HepG2 (cell line): Measurements from ENCODE around the gene ATG16L2. TPM values are rescaled to one million over a fixed set of nuclear protein-coding genes. Genes with fewer than 3 reads are reported as not detected.

Experiments
- ATF1 ChIP-seq: IDR thresholded peaks from 2 replicates; pipeline ENCODE4 v1.6.1; 2016; ENCODE audit warnings: mild to moderate bottlenecking, control low read depth
- BHLHE40 ChIP-seq: IDR thresholded peaks from 2 replicates; pipeline ENCODE4 v1.6.1; 2011; ENCODE audit warnings: low read length, improper control_type of control experiment
- CENPT ChIP-seq: sonication (generic); formaldehyde crosslinking; IDR thresholded peaks from 2 replicates; pipeline ENCODE4 v1.8.0; 2022; ENCODE audit warnings: low read depth, mild to moderate bottlenecking, moderate library complexity, missing genetic modification reagents
- HMGXB4 ChIP-seq, 2 experiments: sonication (generic) in 1 of 2; formaldehyde crosslinking in 1 of 2; IDR thresholded peaks; 2 replicates each; pipeline versions ENCODE4 v1.4.0 to v1.6.1; 2018 to 2020; ENCODE audit warnings: missing genetic modification reagents in 2 of 2, borderline replicate concordance in 1 of 2, low read depth in 1 of 2, mild to moderate bottlenecking in 1 of 2, missing biosample characterization in 1 of 2
- MAFF ChIP-seq: IDR thresholded peaks from 2 replicates; pipeline ENCODE4 v1.6.1; 2011; ENCODE audit warnings: low read depth, low read length, improper control_type of control experiment
- NR2F6 ChIP-seq, 2 experiments: IDR thresholded peaks; 2 replicates each; pipeline ENCODE4 v1.6.1; 2016; ENCODE audit warnings: antibody characterized with exemption in 1 of 2, mild to moderate bottlenecking in 1 of 2
- SYNCRIP ChIP-seq: fragments of 200-400 bp; formaldehyde crosslinking; IDR thresholded peaks from 2 replicates; pipeline ENCODE4 v1.6.1; 2018; ENCODE audit warnings: mild to moderate bottlenecking, low read depth, low read length; ENCODE audit not compliant: insufficient read depth
- ZBTB26 ChIP-seq: IDR thresholded peaks from 2 replicates; pipeline ENCODE4 v1.6.1; 2016; ENCODE audit warnings: missing compliant biosample characterization, missing genetic modification reagents, borderline replicate concordance
- ZBTB40 ChIP-seq, 2 experiments: fragments of 450-650 bp in 1 of 2; sonication (generic) in 1 of 2; formaldehyde crosslinking in 1 of 2; IDR thresholded peaks; 2 replicates each; pipeline versions ENCODE4 v1.6.1 to v1.8.0; 2016 to 2022; ENCODE audit warnings: antibody characterized with exemption in 1 of 2, mild to moderate bottlenecking in 1 of 2, missing genetic modification reagents in 1 of 2
- polyA plus RNA-seq, 8 experiments: library from polyadenylated mRNA; depleted of rRNA in 3 of 8; stranded (reverse) in 7 of 8; unstranded in 1 of 8; fragments of >200 nt; fragmentation: Illumina TruSeq in 4 of 8; extraction: Trizol in 4 of 8; gene quantifications; 2 replicates each; pipeline versions ENCODE4 v1.2.1 to v1.2.3, GENCODE V29; 2011 to 2016; ENCODE audit warnings: low read depth in 4 of 8, missing spikeins in 1 of 8, mixed read lengths in 1 of 8; ENCODE audit not compliant: insufficient read depth in 1 of 8
- total RNA-seq, 5 experiments: library from RNA; depleted of rRNA; stranded (reverse); fragments of >200 nt; fragmentation: Illumina TruSeq; extraction: Trizol; gene quantifications; 2 replicates each; pipeline ENCODE4 v1.2.3, GENCODE V29; 2016; ENCODE audit warnings: low read depth in 1 of 5
- TF ChIP-seq, protein P1 (sequence below): sonication (generic); formaldehyde crosslinking; IDR thresholded peaks from 2 replicates; pipeline ENCODE4 v1.5.0; 2020; ENCODE audit warnings: mild to moderate bottlenecking, missing genetic modification reagents

ATG16L2 gene
- total and polyA plus RNA-seq, 2 of the 13 experiments (the other 11 are each of a cell fraction or from before 2014, with no cell fraction given): 6.2 to 14.8 TPM

GRCh38 chr11:72813740-72814285, 398 bp upstream of the ATG16L2 start (continued):
- TF ChIP-seq ZBTB40 (IDR thresholded peaks at IDR 0.05) (no peak), ZBTB40 (CRISPR knock-in tag; IDR thresholded peaks at IDR 0.05) (peak; percentile 79; the same call in 1 of the 2 replicates), ZBTB26 (CRISPR knock-in tag) (no peak), HMGXB4 (CRISPR knock-in tag; IDR thresholded peaks at IDR 0.05; ENCODE audit: borderline replicate concordance in 1 of 2, low read depth in 1 of 2) (peak in 1 of 2 experiments; percentile 48; a peak in 2 of 4 replicates), BHLHE40 (peak; percentile 94), CENPT (no peak), ATF1 (CRISPR knock-in tag) (no peak), SYNCRIP (no peak), NR2F6 (IDR thresholded peaks at IDR 0.05) (no peak), NR2F6 (CRISPR knock-in tag; IDR thresholded peaks at IDR 0.05) (0 out of 2 replicates have a peak, but pooled peaks have one; percentile 18), MAFF (no peak)
- TF ChIP-seq, protein P1, sequence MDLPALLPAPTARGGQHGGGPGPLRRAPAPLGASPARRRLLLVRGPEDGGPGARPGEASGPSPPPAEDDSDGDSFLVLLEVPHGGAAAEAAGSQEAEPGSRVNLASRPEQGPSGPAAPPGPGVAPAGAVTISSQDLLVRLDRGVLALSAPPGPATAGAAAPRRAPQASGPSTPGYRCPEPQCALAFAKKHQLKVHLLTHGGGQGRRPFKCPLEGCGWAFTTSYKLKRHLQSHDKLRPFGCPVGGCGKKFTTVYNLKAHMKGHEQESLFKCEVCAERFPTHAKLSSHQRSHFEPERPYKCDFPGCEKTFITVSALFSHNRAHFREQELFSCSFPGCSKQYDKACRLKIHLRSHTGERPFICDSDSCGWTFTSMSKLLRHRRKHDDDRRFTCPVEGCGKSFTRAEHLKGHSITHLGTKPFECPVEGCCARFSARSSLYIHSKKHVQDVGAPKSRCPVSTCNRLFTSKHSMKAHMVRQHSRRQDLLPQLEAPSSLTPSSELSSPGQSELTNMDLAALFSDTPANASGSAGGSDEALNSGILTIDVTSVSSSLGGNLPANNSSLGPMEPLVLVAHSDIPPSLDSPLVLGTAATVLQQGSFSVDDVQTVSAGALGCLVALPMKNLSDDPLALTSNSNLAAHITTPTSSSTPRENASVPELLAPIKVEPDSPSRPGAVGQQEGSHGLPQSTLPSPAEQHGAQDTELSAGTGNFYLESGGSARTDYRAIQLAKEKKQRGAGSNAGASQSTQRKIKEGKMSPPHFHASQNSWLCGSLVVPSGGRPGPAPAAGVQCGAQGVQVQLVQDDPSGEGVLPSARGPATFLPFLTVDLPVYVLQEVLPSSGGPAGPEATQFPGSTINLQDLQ: no peak
